CD4-positive, alpha-beta T cell treated with Interferon gamma for 1 hour (primary cell): Measurements from ENCODE around the gene IRAG1.

Experiments used
- DNase-seq: peaks from one replicate; pipeline ENCODE4 v3.0.0-alpha.2; 2020

The IRAG1 gene

DNA sequence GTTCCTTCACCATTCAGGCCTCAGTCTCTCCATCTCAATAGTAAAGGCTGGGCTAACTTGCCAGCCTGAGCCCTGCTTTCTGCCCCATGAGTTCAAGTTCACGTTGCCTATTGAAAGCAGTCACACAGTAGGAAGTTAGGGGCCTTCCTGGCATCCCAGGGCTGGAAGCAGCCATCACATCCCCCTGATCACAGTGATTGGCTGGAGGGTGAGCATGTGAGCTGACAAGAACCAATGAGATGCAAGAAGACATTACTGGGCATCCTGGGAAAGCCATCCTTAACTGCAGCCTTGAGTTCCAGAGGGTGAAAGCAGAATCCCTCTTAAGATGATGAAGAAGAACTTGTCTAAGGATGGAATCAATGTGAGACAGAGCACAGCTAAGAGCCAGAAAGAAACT is 29.1 kb downstream of the IRAG1 start:
- DNase-seq, result no peak

DNA sequence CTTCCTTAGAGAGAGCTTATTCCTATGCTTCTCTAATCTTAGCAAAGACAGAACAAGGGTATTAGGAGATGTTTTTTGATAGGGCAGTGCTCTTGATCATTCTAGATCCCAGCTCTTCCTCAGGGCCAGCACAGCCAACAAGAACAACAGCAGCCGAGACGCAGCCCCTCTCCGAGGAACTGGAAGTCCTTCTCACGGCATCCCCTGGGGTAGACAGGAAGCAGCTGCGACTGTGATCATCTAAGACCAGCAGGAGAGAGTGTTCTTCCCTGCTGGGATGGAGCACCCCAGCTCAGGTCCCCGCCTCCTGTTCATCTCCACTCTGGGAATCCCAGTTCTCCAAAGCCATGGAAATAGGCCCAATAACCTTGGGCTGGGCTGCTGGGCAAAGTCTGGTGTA is 29.6 kb downstream of the IRAG1 start:
- DNase-seq, result no peak

DNA sequence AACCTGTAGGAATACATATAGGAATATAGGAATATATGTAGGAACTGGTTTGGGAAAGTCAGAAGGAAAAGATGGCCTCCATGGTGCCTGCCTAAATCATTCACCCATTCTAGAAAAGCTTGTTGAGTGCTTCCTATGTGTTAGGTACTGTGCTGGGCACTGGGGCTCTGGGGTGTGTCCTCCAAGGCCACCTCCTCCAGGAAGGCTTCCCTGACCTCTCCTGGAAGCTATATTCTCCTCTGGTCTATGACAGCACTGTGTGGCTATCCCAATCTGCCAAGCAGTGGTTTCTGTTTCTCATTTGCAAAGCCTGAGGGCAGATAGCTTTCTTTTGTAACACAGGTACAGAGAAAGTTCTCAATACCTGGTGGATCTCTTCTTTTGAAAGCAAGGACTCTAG is 30.2 kb downstream of the IRAG1 start:
- no peak for DNase-seq

DNA sequence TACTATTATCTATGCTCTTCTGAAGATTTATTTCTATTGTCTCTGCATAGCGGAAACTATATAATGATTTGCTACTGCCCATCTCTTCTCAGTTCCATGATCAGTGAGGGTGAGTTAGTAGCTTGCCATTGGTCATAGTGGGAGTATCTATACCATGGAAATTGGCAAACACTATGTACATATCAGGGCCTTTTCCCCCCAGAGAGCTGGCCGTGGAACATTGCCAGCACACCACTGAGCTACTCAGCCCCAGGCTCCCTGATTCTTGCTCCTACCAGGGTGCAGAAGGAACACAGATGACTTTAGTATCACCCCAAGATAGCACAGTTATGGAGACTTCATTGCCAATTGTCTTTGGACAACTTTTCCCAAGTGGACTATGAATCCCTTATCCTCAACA is 33.2 kb downstream of the IRAG1 start:
- DNase-seq, result no peak

DNA sequence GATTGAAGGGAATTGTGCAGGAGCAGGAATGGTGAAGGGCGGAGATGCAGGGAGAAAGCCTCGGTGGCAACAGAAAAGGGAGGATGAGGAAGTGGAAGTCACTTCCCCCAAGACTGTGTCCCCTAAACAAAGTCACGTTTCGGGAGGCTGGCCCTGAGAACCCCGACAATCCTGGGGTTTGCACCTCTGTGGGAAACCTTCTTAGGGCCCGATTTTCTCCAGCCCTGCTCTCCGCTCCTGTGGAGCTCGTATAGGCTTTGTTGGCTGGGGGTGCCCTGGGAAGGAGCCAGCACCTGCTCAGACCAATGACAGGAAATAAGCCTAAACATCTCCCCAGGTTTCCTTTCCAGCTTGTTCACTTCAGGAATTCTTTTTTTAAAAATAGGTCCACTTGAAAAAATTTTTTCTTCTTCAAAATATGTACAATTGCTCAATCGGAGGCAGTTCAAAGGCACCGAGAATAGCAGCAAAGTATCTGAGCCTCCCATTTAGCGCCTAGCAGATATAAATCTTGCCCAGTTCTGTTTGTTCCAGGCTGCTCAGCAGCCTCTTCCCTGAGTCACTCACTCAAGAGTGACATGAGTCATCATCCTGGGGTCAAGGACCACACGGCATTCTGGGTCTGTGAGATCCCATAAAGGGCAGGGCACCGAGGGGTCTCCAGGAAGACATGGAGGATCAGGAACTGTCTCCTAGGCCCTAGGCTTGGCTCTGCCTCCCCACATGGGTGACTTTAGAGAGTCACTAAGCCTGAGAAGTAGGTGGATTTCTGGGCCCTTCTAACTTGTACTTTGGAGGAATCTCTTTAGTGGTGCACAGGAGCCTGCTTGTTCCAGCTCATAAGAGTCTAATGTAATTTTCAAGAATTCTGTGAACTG is 34.0 kb downstream of the IRAG1 start:
- no peak for DNase-seq

DNA sequence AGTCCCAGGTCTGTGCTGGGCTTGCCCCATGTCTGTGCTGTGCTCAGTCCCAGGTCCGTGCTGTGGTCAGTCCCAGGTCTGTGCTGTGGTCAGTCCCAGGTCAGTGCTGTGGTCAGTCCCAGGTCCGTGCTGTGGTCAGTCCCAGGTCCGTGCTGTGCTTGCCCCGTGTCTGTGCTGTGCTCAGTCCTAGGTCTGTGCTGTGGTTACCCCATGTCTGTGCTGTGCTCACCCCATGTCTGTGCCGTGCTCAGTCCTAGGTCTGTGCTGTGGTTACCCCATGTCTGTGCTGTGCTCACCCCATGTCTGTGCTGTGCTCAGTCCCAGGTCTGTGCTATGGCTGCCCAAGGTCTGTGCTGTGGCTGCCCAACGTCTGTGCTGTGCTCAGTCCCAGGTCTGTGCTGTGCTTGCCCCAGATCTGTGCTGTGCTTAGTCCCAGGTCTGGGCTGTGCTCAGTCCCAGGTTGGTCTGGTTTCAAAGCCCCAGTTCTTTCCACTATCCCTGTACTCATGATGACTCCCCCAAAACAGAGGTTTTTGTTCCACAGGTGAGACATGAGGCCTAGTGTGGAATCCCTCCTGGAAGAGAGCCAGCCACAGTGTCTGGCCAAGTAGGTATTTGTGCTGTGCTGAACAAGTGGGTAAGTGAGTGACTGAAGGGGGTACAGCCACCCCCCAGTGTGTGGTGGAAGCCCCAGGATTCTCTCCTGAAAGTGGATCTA is 34.8 kb downstream of the IRAG1 start:
- no peak for DNase-seq

DNA sequence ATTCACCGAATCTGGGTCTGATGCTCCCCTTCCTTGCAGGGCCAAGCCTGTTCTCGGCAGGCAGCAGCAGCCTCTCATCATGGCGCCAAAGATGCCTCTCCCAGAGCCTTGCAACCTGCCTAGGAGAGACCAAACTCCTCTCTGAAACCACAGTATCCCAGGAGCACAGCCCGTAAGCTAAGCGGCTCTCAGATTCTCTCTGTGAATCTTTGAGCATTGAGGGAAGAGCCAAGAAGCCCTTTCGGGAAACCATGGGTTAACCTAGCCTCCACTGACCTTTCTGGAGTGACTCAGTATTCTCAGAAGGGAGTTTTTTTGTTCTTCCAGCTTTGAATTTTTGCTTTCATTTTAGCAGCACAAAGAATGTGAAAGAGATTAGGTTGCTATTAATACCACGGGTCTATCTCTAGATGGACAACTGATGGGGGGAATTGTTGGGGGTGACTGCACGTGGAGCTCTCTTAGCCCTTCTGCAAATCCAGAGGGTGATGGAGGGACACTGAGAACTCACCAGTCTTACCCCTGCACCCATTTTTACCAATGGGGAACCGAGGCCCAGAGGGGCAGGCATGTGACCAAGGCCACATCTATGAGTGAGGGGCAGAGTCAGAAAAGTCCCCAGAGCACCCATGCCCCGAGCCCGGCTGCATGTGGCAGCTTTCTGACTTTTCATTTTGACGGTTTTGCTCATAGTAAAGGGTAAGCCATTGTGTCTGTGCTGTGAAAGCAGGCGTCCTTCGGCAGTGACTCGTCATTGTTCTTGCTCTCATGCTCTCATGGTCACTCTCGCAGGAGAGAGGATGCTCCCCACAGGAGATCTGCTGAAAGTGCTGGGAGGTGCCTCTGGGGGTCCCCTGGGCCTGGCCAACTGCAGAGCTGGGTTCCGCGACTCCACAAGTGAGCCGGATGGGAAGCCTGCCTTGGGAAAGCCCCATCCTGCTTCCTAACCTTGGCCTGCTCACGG is 36.0 kb downstream of the IRAG1 start:
- no peak for DNase-seq

DNA sequence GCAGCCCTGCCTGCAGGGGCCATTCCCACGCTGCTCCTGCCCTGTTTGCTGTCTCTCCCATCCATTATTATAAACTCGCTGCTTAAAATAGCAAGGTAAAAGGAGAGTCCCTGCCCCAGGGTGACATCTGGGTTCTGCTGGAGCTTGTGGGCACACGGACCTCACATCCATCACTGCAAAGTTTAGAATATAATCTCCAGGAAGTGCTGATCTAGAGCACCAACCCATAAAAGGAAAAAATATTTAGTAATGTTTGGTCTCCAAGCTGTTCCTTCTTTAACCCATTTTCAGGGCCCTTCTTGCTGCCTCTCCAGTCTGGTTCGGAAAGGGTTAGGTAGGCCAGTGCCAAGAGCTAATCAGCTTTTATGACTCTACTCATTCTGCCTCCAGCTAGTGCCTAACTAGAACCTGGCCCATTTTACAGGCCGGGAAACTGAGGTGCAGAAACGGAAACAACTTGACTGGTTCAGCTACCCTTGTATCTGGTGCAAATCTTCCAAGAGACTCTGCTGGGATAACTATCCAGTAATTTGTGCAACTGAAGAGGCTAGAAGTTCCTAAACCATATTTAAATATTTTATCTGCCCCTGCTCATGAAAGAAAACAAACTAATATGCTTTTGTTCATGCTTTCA is 37.5 kb downstream of the IRAG1 start:
- no peak for DNase-seq

DNA sequence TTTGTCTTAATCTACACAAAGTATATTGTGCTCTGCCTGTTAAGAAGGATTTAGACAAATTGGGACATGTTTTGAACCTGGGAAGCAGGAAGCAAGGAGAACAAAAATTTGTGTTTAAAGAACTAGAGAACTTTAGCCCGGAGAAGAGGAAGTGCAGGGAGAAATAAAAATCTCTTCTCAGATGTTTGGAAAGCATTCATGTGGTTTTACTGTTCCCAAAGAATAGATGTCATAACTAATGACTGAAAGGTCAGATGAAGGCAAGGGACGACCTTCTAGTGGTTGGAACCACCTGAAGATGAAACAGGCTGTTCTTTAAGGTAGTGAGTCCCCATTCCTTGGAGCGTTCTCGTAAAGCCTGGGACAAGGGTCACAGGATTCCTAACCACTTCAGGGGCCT is 38.3 kb downstream of the IRAG1 start:
- DNase-seq, result no peak

DNA sequence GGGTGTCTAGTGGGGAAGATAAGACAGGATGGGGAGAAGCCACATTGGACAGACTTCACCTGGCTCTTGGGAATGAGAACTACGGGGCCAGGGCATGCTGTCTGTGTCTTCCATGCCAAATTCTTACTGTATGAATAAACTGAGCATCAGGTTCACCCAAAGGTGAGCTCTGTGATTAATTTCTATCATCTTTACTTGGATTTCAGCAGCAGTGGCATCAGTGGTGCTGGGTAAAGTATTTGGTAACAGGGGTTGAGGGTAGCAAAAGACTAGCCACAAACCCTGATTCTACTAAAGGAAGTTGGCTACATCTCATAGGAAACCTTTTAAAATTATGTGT is 38.8 kb downstream of the IRAG1 start:
- DNase-seq, result no peak

DNA sequence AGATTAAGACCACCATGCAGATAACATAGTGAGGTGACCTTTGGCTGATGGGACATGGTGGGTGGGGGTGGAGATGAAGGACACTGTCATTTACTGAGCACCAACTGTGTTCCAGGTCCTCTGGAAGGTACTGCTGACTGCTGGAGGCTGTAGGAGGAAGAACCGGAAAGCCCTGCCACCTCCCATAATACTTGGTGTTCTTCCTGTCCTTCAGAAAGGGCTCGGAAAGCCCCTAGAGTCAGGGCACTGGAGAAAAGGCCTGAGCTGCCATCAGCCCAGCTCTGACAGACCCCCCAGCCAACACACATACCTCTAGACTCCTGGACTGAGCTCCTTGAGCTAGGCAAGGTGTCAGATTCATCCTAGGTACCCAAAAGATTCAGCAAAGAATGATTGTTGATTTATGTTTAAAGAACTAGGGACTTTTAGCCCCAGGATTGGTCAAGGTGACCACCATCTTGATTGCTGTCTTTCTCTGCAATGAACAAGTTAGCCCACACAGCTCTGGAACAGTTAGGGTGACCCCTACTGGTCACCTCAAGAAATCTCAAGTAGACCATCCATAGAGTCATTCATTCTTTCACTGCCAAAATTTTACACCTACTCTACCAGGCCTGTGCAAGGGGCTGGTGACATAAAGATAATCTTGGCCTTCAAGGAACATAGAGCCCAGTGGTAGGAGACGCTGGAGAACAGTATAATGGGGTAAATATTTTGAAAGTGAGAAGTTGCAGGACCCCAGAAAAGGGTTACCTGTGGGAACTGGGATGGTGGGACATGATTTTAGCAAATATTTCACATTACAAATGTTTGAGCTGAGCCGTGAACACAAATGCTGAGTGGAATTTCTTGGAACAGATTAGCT is 39.4 kb downstream of the IRAG1 start:
- DNase-seq, result peak; percentile 39

DNA sequence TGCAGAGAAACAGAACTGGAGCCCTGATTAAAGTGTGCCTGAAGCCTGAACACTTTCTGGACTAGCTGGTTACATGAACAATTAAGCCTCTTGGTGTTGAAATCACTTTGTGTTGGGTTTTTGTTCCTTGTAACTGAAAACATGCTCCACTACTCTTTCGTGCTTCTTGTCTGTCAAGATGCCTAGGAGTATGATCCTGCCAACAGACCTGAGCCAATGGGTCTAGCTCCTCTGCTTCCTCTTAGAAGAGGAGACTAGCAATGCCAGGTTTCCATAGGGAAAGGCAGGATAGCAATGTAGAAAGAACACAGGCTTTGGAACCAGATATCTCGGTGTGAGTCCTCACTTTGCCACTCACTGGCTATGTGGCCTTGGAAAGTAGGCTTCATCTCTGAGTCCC is 40.3 kb downstream of the IRAG1 start:
- DNase-seq, result no peak

DNA sequence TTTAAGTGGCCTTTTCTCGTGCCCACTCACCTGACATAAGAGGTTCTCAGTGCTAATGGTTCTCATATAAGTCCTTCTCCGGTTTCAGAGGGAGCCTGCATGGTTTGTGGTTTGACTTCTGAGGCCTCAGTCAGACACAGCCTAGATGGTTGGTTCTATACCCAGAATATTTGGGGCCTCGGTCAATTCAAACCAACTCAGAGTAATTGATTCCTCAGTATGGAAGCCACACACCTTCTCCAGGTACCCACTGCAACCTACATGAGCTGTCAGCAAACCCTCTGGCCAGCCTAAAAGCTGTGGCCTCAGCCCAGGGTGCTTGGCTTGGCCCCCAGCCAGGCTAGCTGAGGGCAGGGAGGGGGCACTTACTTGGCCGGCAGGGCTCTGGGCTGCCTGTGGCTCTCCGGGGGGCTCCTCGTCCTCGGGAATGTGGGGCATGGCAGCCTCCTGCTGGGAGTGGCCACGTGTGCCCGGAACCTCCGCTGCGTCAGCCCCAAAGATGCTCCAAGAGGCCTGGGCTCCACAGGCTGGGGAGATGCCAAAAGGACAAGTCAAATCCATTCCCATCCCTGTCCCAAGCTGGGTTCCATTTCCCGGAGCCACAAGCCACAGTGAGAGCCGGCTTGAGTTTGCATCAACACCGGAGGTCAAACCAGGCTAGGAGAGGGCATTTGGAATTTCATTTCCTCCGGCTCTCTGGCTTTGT is 41.7 kb downstream of the IRAG1 start:
- DNase-seq, result no peak

DNA sequence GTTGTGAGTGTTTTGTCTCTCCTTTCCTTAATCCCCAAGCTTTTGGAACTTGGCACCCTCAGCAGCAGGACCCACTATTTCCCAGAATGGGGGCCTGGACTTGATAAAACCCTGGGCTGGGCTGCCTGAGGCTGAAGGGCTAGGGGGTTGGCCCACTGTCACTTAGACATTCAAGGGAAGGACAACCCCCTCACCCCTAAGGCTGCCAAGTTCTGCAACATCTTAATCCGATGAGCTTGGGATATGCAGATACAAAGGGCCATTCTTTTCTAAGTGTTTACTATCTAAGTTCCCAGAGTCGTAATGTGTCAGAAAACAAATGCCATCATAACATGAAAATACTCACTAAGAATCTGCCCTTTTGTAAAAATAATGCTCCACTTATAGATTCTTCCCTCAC is 42.9 kb downstream of the IRAG1 start:
- no peak for DNase-seq

DNA sequence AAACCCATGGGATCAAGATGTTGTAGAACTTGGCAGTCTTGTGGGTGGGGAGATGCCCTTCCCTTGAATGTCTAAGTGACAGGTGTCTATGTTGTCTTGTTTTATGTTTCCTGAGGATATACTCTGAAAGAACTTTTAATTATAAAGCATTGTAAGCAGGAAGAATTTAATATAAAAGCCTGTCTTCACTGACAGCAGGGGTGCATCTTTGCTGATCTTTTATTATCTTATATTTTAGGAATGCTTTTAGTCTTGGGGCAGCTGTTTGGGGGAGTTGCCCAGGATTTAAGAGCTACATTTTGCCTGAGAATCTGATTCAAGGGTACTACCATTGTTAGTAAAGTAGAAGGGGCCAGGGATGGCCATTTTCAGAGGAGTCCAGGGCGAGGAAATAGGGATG is 43.4 kb downstream of the IRAG1 start:
- no peak for DNase-seq

DNA sequence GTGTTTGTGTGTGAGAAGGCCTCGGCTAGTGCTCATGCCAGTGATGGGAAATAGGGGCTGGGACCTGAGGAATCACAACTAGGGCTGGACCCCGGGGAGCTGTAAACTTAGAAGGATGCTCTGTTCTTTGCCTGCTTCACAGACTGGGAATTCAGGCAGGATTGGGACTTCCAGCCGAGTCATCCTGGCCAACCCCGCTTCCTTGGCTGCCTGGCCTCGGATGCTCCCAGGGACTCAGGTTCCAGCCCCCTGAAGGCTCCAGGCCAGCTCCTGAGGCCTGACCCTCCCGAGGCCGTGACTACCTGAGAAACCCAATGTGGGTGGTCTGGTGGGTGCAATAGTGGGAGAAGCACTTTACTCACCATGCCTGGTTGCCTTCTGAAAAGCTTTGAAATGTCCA is 44.7 kb downstream of the IRAG1 start:
- DNase-seq, result no peak

DNA sequence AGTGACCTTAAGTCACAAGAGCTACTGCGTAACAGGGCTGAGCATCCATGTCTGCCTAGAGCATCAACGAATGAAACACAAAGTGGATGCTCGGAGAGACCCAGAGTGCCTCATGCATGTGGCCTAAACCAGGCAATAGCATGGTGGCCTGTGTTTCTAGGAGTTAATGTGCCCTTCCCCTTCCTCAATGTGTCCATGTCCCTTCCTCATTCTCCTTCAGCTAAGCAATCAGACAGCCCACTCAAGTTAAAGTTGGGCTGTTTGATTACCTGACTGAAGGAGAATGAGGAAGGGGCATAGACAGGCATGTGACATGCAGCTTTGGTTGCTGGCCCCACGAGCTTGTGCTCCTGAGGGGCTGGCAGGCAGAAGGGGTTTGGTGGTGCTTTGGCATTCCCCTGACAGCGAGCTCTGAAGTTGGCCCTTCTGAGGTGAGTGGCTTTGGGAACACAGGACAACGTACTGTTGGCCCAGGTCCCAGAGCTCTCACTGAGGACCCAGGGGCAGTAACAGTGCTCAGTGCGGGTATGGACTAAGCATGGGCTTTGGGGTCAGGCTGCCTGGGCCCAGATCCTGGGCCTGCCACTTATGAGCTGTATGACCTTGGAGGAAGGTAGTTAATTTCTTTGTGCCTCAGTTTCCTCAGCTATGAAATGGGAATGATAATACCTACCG is 46.7 kb downstream of the IRAG1 start:
- DNase-seq, result no peak

DNA sequence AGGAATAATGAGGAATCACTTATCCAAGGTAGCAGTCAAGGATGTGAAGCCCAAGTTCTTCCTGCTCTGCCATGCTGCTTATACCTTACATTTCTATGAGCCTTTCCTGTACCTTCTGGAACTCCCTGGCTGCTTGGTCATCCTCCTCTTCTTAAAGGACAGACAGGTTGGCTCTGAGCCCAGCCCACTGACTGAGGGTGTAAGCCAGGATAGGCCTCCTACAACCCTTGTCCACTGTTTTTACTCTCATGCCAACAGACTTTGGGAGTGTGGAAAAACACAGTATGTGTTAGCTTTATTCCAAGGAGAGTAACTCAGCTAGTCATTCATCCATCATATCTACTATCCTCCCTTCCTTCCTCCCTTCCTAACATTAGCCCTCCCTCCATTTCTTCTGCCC is 47.5 kb downstream of the IRAG1 start:
- no peak for DNase-seq

DNA sequence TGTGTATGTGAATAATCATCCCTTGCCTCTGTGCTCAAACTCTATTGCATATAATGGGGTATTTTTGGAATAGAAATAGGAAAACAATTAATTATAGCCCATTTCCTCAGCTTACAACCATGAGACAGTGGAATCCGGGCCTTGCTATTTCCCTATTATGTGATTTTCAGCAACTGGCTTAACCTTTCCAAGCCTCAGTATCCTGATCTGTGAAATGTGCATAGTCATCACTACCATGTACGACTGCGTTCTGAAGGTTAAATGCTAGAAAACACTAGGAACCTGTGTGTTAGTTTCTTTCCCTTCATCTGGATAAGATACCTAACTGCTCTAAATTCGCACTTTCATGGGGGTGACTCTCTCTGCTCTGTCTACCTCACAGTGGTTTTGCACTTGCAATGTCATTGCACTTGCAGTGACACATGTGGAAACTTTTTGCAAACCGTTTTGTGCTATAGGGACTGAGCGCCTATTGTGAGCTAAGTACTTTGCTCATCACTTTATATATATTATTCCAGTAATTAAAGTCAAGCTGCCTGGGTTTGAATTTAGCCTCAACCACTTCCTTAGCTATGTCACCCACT is 48.3 kb downstream of the IRAG1 start:
- DNase-seq, result no peak
